K562 (cell line): ENCODE results near the gene HSD11B1. TPM values are rescaled to one million over a fixed set of nuclear protein-coding genes. Genes with fewer than 3 reads are reported as not detected.

Experiments
- ATAC-seq: fragments of 200-7000 bp; cut with Tn5 transposase; 3 replicates; pipeline ENCODE4 v1.9.1; 2020; ENCODE audit warnings: moderate library complexity
- BruUV-seq: library from RNA; stranded (reverse); fragments of 400-500 nt; replicated peaks from 2 replicates; lab custom pipeline; 2021; lab: Mats Ljungman, UMichigan
- CTCF ChIA-PET: fragments of 300-600 bp; formaldehyde crosslinking; extraction: SDS; loops from one replicate; lab custom pipeline; 2021; ENCODE audit warnings: low intra/inter-chr PET ratio; lab: Yijun Ruan, JAX
- POLR2A ChIA-PET: fragments of 300-600, 350-650 bp; sonication (Branson Sonifier 250); formaldehyde crosslinking; extraction: SDS; loops from one replicate; lab custom pipeline; 2021; ENCODE audit warnings: antibody characterized with exemption, inconsistent platforms; lab: Yijun Ruan, JAX
- DNase-seq, 4 experiments: peaks; one replicate each; pipeline versions ENCODE4 v3.0.0 to v3.0.0-alpha.2; 2011 to 2018; ENCODE audit warnings: low spot score in 3 of 4, mixed read lengths in 3 of 4; ENCODE audit errors: extremely low read depth in 1 of 4
- FAIRE-seq: peaks from 2 replicates; lab custom pipeline; 2011; peaks lifted over from hg19 to GRCh38; lab: Jason Lieb, UNC
- H2AFZ ChIP-seq: 2 replicates; pipeline ENCODE4 v1.6.0; 2011; ENCODE audit warnings: low read depth, low read length, control low read depth, inconsistent platforms
- H3K27ac ChIP-seq: fragments of 200-600 bp; 3 replicates; pipeline ENCODE4 v1.8.0; 2011; ENCODE audit warnings: low read depth, mild to moderate bottlenecking, control low read depth, inconsistent platforms, low read length, moderate library complexity, mixed read lengths; ENCODE audit errors: extremely low read depth
- H3K27me3 ChIP-seq, 2 experiments: fragments of 300-600 bp in 1 of 2; 2 replicates in 1 of 2; 3 replicates in 1 of 2; pipeline versions ENCODE4 v1.6.0 to v1.8.0; 2011; ENCODE audit warnings: inconsistent platforms in 2 of 2, low read length in 2 of 2, mild to moderate bottlenecking in 1 of 2, mixed read lengths in 1 of 2, moderate library complexity in 1 of 2; ENCODE audit not compliant: control insufficient read depth in 2 of 2, insufficient read depth in 2 of 2
- H3K36me3 ChIP-seq: fragments of 300-600 bp; 3 replicates; pipeline ENCODE4 v1.8.0; 2011; ENCODE audit warnings: mild to moderate bottlenecking, low read length, inconsistent platforms; ENCODE audit not compliant: control insufficient read depth, insufficient read depth
- H3K4me1 ChIP-seq, 2 experiments: fragments of 200-600 bp in 1 of 2; replicated peaks in 1 of 2; 2 replicates in 1 of 2; 3 replicates in 1 of 2; pipeline versions ENCODE4 v1.5.1 to v1.8.0; 2011; ENCODE audit warnings: inconsistent platforms in 2 of 2, low read length in 2 of 2, mild to moderate bottlenecking in 1 of 2, mixed read lengths in 1 of 2, moderate library complexity in 1 of 2; ENCODE audit not compliant: control insufficient read depth in 2 of 2, insufficient read depth in 2 of 2
- H3K4me2 ChIP-seq: 2 replicates; pipeline ENCODE4 v1.6.1; 2011; ENCODE audit warnings: low read length, control low read depth, inconsistent platforms, mixed read lengths; ENCODE audit not compliant: insufficient read depth
- H3K4me3 ChIP-seq: fragments of 200-600 bp; sonication (generic), shearing (Covaris generic); 2 replicates; pipeline ENCODE4 v1.5.1; 2016; ENCODE audit warnings: control low read depth, inconsistent platforms
- H3K79me2 ChIP-seq: fragments of 200-600 bp; 3 replicates; pipeline ENCODE4 v1.8.0; 2011; ENCODE audit warnings: low read length, inconsistent platforms; ENCODE audit not compliant: control insufficient read depth, insufficient read depth
- H3K9ac ChIP-seq, 2 experiments: 2 replicates each; pipeline versions ENCODE4 v1.6.0 to v1.6.1; 2011; ENCODE audit warnings: low read depth in 2 of 2, low read length in 2 of 2, control low read depth in 1 of 2, inconsistent platforms in 1 of 2, mild to moderate bottlenecking in 1 of 2, mixed read lengths in 1 of 2; ENCODE audit not compliant: insufficient read depth in 1 of 2
- H3K9me1 ChIP-seq: one replicate; pipeline ENCODE4 v1.6.0; 2011; ENCODE audit warnings: inconsistent platforms, mild to moderate bottlenecking, low read length, moderate library complexity; ENCODE audit not compliant: control insufficient read depth, insufficient read depth
- H3K9me3 ChIP-seq: replicated peaks from 2 replicates; pipeline ENCODE4 v1.5.1; 2011; ENCODE audit warnings: low read depth, low read length, inconsistent platforms; ENCODE audit not compliant: control insufficient read depth, insufficient read depth
- H4K20me1 ChIP-seq: replicated peaks from 2 replicates; pipeline ENCODE4 v1.6.1; 2011; ENCODE audit warnings: low read length, inconsistent platforms, mixed read lengths; ENCODE audit not compliant: control insufficient read depth, insufficient read depth
- ATF4 ChIP-seq: fragments of 450-650 bp; formaldehyde crosslinking; IDR thresholded peaks from 2 replicates; pipeline ENCODE4 v1.4.0; 2022; ENCODE audit warnings: mild to moderate bottlenecking, moderate library complexity
- BCLAF1 ChIP-seq, 2 experiments: fragments of 450-650 bp in 1 of 2; IDR thresholded peaks; 2 replicates each; pipeline ENCODE4 v1.6.1; 2011 to 2017; ENCODE audit warnings: low read depth in 2 of 2, antibody characterized with exemption in 1 of 2, borderline replicate concordance in 1 of 2, low read length in 1 of 2, mild to moderate bottlenecking in 1 of 2, mixed read lengths in 1 of 2; ENCODE audit not compliant: control insufficient read depth in 1 of 2
- CEBPG ChIP-seq, 3 experiments: fragments of 200-800 bp in 1 of 3; sonication (Bioruptor generic) in 1 of 3; sonication (generic) in 1 of 3; formaldehyde crosslinking in 1 of 3; IDR thresholded peaks in 2 of 3; conservative IDR thresholded peaks in 1 of 3; 2 replicates each; pipeline versions ENCODE4 v1.6.1 to v1.8.0; 2016 to 2022; ENCODE audit warnings: missing compliant biosample characterization in 2 of 3, missing genetic modification characterization in 2 of 3, mild to moderate bottlenecking in 1 of 3, missing genetic modification reagents in 1 of 3
- CHD1 ChIP-seq: fragments of 200-600 bp; sonication (generic); IDR thresholded peaks from one replicate; pipeline ENCODE4 v1.6.1; 2012; ENCODE audit warnings: mild to moderate bottlenecking, moderate library complexity, low read length, inconsistent platforms
- E2F4 ChIP-seq: sonication (generic); formaldehyde crosslinking; IDR thresholded peaks from 2 replicates; pipeline ENCODE4 v1.8.0; 2022; ENCODE audit warnings: mild to moderate bottlenecking, low read depth, missing genetic modification reagents
- E4F1 ChIP-seq: fragments of 250-450 bp; sonication (Bioruptor Pico); IDR thresholded peaks from 2 replicates; pipeline ENCODE4 v1.5.0; 2021; ENCODE audit warnings: mild to moderate bottlenecking, borderline replicate concordance
- GATA2 ChIP-seq: sonication (generic); formaldehyde crosslinking; IDR thresholded peaks from 2 replicates; pipeline ENCODE4 v1.4.0; 2020; ENCODE audit warnings: mild to moderate bottlenecking, missing genetic modification reagents
- IFI16 ChIP-seq: fragments of 250-450 bp; sonication (Bioruptor Pico); IDR thresholded peaks from 2 replicates; pipeline ENCODE4 v2.1.2; 2022; ENCODE audit warnings: mild to moderate bottlenecking, inconsistent platforms
- MED1 ChIP-seq: sonication (generic); formaldehyde crosslinking; IDR thresholded peaks from 2 replicates; pipeline ENCODE4 v1.8.1; 2023; ENCODE audit warnings: missing genetic modification reagents, borderline replicate concordance
- RFX1 ChIP-seq: fragments of 450-650 bp; IDR thresholded peaks from 2 replicates; pipeline ENCODE4 v1.6.1; 2016; ENCODE audit warnings: mild to moderate bottlenecking, moderate library complexity
- SLC30A9 ChIP-seq: fragments of 250-450 bp; sonication (Bioruptor Pico); IDR thresholded peaks from 2 replicates; pipeline ENCODE4 v1.8.0; 2022; ENCODE audit warnings: mild to moderate bottlenecking, moderate library complexity
- ZNF311 ChIP-seq: fragments of 250-450 bp; sonication (Bioruptor Pico); IDR thresholded peaks from 2 replicates; pipeline ENCODE4 v1.4.0; 2020; ENCODE audit warnings: mild to moderate bottlenecking, moderate library complexity
- WGBS: fragments of 100-300 bp; shearing (Covaris generic); methylation state at CpG from one replicate; pipeline ENCODE4 v1.1.6; 2016; ENCODE audit warnings: low coverage, mixed read lengths; ENCODE audit not compliant: insufficient coverage; ENCODE audit errors: missing lambda C conversion rate; 5-methylcytosine and 5-hydroxymethylcytosine counted together
- in situ Hi-C: fragments of 300-500 bp; cut with MboI; formaldehyde crosslinking; loops from 4 replicates; pipeline ENCODE4 v1.15.0; 2018; ENCODE audit warnings: inconsistent platforms, mixed read lengths
- intact Hi-C: fragments of 100-400 bp; cut with micrococcal nuclease; formaldehyde crosslinking; loops from 2 replicates; pipeline ENCODE4 v1.14.2; 2022
- polyA plus RNA-seq, 8 experiments: library from polyadenylated mRNA; depleted of rRNA in 4 of 8; stranded (reverse) in 5 of 8; unstranded in 3 of 8; fragments of >200 nt; fragmentation: Nextera tagmentation in 2 of 8; fragmentation: Illumina TruSeq in 1 of 8; extraction: Ambion mirVana in 2 of 8; extraction: Trizol in 1 of 8; gene quantifications; 2 replicates each; pipeline versions ENCODE4 v1.2.1 to v1.2.3, GENCODE V29; 2011 to 2014; ENCODE audit warnings: inconsistent platforms in 1 of 8, missing spikeins in 1 of 8
- total RNA-seq, 7 experiments: library from RNA; depleted of rRNA in 6 of 7; stranded (reverse); fragments of >200 nt in 6 of 7; fragmentation: Illumina TruSeq in 2 of 7; extraction: Trizol in 2 of 7; gene quantifications; 2 replicates each; pipeline versions ENCODE4 v1.2.1 to v1.2.3, GENCODE V29; 2011 to 2021; ENCODE audit warnings: low replicate concordance in 1 of 7

The HSD11B1 gene
- total and polyA plus RNA-seq, 9 of the 15 experiments (the other 6 are each of a cell fraction or from before 2014, with no cell fraction given): 0.04 to 0.16 TPM; not detected in 7

- Histone ChIP-seq H3K9me1 (no peaks in the 10 kb centered on the region), H3K9me3 (no peaks in the 10 kb centered on the region), H2AFZ (no peak overlapping the region), H3K36me3 (no peaks in the 10 kb centered on the region), H3K4me2 (no peak overlapping the region), H3K27ac (no peak overlapping the region), H4K20me1 (no peaks in the 10 kb centered on the region), H3K4me3 (no peak overlapping the region), H3K9ac (no peak overlapping the region), H3K4me1 (no peaks in the 10 kb centered on the region; a peak in 1 of 5 replicates), H3K79me2 (no peaks in the 10 kb centered on the region), H3K27me3 (no peaks in the 10 kb centered on the region; a peak in 2 of 5 replicates)
- no TSS peak for BruUV-seq
- 5% methylated on average over 2 of the region's 2 CpGs for WGBS
- ATAC-seq: no peak
- in situ Hi-C loops: no loop called here
- CTCF ChIA-PET: no interaction called here
- no peak for DNase-seq
- intact Hi-C loops: no loop called here
- POLR2A ChIA-PET: interaction anchor here (1.0 to 2.0 kb wide), 3 partner anchors 10 to 36 kb away, joined by 3 to 7 read pairs (median 4); no protein-coding TSS in a partner anchor
- peak; percentile 19 for FAIRE-seq
- no peak for TF ChIP-seq E2F4
- no peak for TF ChIP-seq RFX1
- no peak for TF ChIP-seq CEBPG (CRISPR knock-in tag; IDR thresholded peaks at IDR 0.05)
- no peak for TF ChIP-seq CEBPG (tag; conservative IDR thresholded peaks at IDR 0.05 in 1 of 2, IDR thresholded peaks at IDR 0.05 in 1 of 2)
- TF ChIP-seq MED1 (CRISPR knock-in tag): no peak
- no peak for TF ChIP-seq ZNF311 (CRISPR knock-in tag)
- TF ChIP-seq CHD1: no peak
- no peak for TF ChIP-seq BCLAF1 (IDR thresholded peaks at IDR 0.05; ENCODE audit: borderline replicate concordance in 1 of 2, control insufficient read depth in 1 of 2, low read depth in 2 of 2, low read length in 1 of 2)
- no peak for TF ChIP-seq GATA2 (CRISPR knock-in tag)
- no peak for TF ChIP-seq SLC30A9 (CRISPR knock-in tag)
- TF ChIP-seq E4F1 (CRISPR knock-in tag): no peak
- TF ChIP-seq ATF4 (CRISPR knock-in tag): no peak
- no peak for TF ChIP-seq IFI16
Observed at GRCh38 chr1:209727286-209727685, 22.6 kb downstream of the HSD11B1 start.
